ENCODE data around the gene CD99. TPM values are rescaled to one million over a fixed set of nuclear protein-coding genes. Genes with fewer than 3 reads are reported as not detected.

CD99 gene
- total and polyA plus RNA-seq, 2 experiments from 2014 or later = 505 to 975 TPM

GRCh38 chrX:2693113-2694002 is 2.3 kb downstream of the CD99 start:
- WGBS, 2 experiments (ENCODE audit: low coverage in 1 of 2, low lambda C conversion rate in 2 of 2, missing lambda C conversion rate in 2 of 2) = 6 to 9% methylated on average over 15 of the region's 15 CpGs
- H3K27ac ChIP-seq = peak overlapping the region; percentile 86
- peak overlapping the region; percentile 96 for H3K4me2 ChIP-seq (ENCODE audit: unreplicated experiment)

GRCh38 chrX:2694914-2695267 is 3.8 kb downstream of the CD99 start:
- Histone ChIP-seq H3K9me3 (ENCODE audit: low read depth) (no peaks in the 10 kb centered on the region), H2AFZ (no peak overlapping the region), H3K36me3 (ENCODE audit: low read depth) (no peaks in the 10 kb centered on the region), H3K4me3 (peak overlapping the region; percentile 87), H3K27ac (peak overlapping the region; percentile 86), H3K4me1 (ENCODE audit: insufficient read depth) (peaks cover 49% of the 10 kb centered on the region), H3F3A (ENCODE audit: insufficient read depth) (peaks cover 62% of the 10 kb centered on the region), H3K9me2 (ENCODE audit: insufficient read depth) (no peaks in the 10 kb centered on the region), H3K4me2 (ENCODE audit: unreplicated experiment) (peak overlapping the region; percentile 96), H4K20me1 (ENCODE audit: insufficient read depth) (no peaks in the 10 kb centered on the region; the same call in 1 of the 2 replicates), H3K79me2 (ENCODE audit: insufficient read depth) (peaks cover 79% of the 10 kb centered on the region), H3K9ac (peak overlapping the region; percentile 94), H3K27me3 (replicated peaks; ENCODE audit: insufficient read depth) (no peaks in the 10 kb centered on the region)
- TF ChIP-seq EZH2 (IDR thresholded peaks at IDR 0.05; ENCODE audit: insufficient read depth, poor library complexity, severe bottlenecking) = no peak
- TF ChIP-seq EZH2phosphoT487 (IDR thresholded peaks at IDR 0.05; ENCODE audit: insufficient read depth, low read depth) = no peak
- in situ Hi-C loops (cut with MboI) = no loop called here
- peak; percentile 60 for DNase-seq
- WGBS, 2 experiments (ENCODE audit: low coverage in 1 of 2, low lambda C conversion rate in 2 of 2, missing lambda C conversion rate in 2 of 2) = 10 to 12% methylated on average over 7 of the region's 7 CpGs

More at GRCh38 chrX:2693113-2694002, 2.3 kb downstream of the CD99 start:
- H3K9me3 ChIP-seq (ENCODE audit: low read depth) = no peaks in the 10 kb centered on the region
- peak; percentile 49 for DNase-seq
- H3K27me3 ChIP-seq (replicated peaks; ENCODE audit: insufficient read depth) = no peaks in the 10 kb centered on the region
- peaks cover 62% of the 10 kb centered on the region for H3F3A ChIP-seq (ENCODE audit: insufficient read depth)
- TF ChIP-seq EZH2 (IDR thresholded peaks at IDR 0.05; ENCODE audit: insufficient read depth, poor library complexity, severe bottlenecking) (no peak), EZH2phosphoT487 (IDR thresholded peaks at IDR 0.05; ENCODE audit: insufficient read depth, low read depth) (no peak)
- peak overlapping the region; percentile 94 for H3K9ac ChIP-seq
- peak overlapping the region; percentile 87 for H3K4me3 ChIP-seq
- H3K36me3 ChIP-seq (ENCODE audit: low read depth) = no peaks in the 10 kb centered on the region
- H2AFZ ChIP-seq = no peak overlapping the region
- no peaks in the 10 kb centered on the region for H3K9me2 ChIP-seq (ENCODE audit: insufficient read depth)
- in situ Hi-C loops (cut with MboI) = no loop called here
- peaks cover 47% of the 10 kb centered on the region for H3K4me1 ChIP-seq (ENCODE audit: insufficient read depth)
- H4K20me1 ChIP-seq (ENCODE audit: insufficient read depth) = no peaks in the 10 kb centered on the region; the same call in 1 of the 2 replicates
- H3K79me2 ChIP-seq (ENCODE audit: insufficient read depth) = peaks cover 64% of the 10 kb centered on the region

- 10 to 12% methylated on average over 8 of the region's 8 CpGs for WGBS, 2 experiments (ENCODE audit: low coverage in 1 of 2, low lambda C conversion rate in 2 of 2, missing lambda C conversion rate in 2 of 2)
- H3K4me2 ChIP-seq (ENCODE audit: unreplicated experiment) = peak overlapping the region; percentile 73
- H3F3A ChIP-seq (ENCODE audit: insufficient read depth) = peaks cover 61% of the 10 kb centered on the region
- in situ Hi-C loops (cut with MboI) = no loop called here
- no peaks in the 10 kb centered on the region for H3K9me3 ChIP-seq (ENCODE audit: low read depth)
- no peaks in the 10 kb centered on the region for H3K36me3 ChIP-seq (ENCODE audit: low read depth)
- no peak overlapping the region for H2AFZ ChIP-seq
- peak overlapping the region; percentile 51 for H3K4me3 ChIP-seq
- H3K4me1 ChIP-seq (ENCODE audit: insufficient read depth) = peaks cover 49% of the 10 kb centered on the region
- no peaks in the 10 kb centered on the region for H3K27me3 ChIP-seq (replicated peaks; ENCODE audit: insufficient read depth)
- TF ChIP-seq EZH2phosphoT487 (IDR thresholded peaks at IDR 0.05; ENCODE audit: insufficient read depth, low read depth) = no peak
- no peak for TF ChIP-seq EZH2 (IDR thresholded peaks at IDR 0.05; ENCODE audit: insufficient read depth, poor library complexity, severe bottlenecking)
- peak overlapping the region; percentile 67 for H3K9ac ChIP-seq
- H4K20me1 ChIP-seq (ENCODE audit: insufficient read depth) = no peaks in the 10 kb centered on the region; the same call in 1 of the 2 replicates
- no peaks in the 10 kb centered on the region for H3K9me2 ChIP-seq (ENCODE audit: insufficient read depth)
- peaks cover 98% of the 10 kb centered on the region for H3K79me2 ChIP-seq (ENCODE audit: insufficient read depth)
- peak overlapping the region; percentile 86 for H3K27ac ChIP-seq
- DNase-seq = peak; percentile 96
Observed at GRCh38 chrX:2696698-2697215, 5.7 kb downstream of the CD99 start.

DNA sequence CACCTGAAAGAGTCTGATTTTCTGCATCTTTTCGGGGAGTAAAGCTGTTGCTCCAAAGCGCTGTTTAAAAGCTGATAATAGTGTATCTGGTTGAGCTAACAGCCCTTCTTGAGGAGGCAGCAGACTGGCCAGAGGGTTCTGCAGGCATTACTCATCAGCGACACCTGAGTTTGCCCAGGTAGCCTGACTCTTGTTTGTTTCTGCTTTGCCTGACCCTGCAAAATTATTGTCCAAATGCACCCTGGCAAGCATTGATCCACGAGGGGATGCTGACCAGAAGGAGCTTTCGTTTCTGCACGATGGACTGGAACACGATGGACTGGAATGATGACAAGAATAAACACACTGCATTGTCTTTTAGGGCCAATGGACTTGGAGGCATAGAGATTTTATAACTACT is 6.2 kb downstream of the CD99 start:
- peaks cover 49% of the 10 kb centered on the region for H3K4me1 ChIP-seq (ENCODE audit: insufficient read depth)
- peak; percentile 40 for DNase-seq
- H3K9me2 ChIP-seq (ENCODE audit: insufficient read depth) = no peaks in the 10 kb centered on the region
- H3K9ac ChIP-seq = peak overlapping the region; percentile 67
- H2AFZ ChIP-seq = no peak overlapping the region
- H3K79me2 ChIP-seq (ENCODE audit: insufficient read depth) = peaks cover 98% of the 10 kb centered on the region
- H3K4me2 ChIP-seq (ENCODE audit: unreplicated experiment) = peak overlapping the region; percentile 73
- H3K27ac ChIP-seq = peak overlapping the region; percentile 86
- in situ Hi-C loops (cut with MboI) = no loop called here
- TF ChIP-seq EZH2phosphoT487 (IDR thresholded peaks at IDR 0.05; ENCODE audit: insufficient read depth, low read depth) (no peak), EZH2 (IDR thresholded peaks at IDR 0.05; ENCODE audit: insufficient read depth, poor library complexity, severe bottlenecking) (no peak)
- no peaks in the 10 kb centered on the region for H3K36me3 ChIP-seq (ENCODE audit: low read depth)
- peak overlapping the region; percentile 51 for H3K4me3 ChIP-seq
- no peaks in the 10 kb centered on the region for H3K9me3 ChIP-seq (ENCODE audit: low read depth)
- 29 to 32% methylated on average over 7 of the region's 7 CpGs for WGBS, 2 experiments (ENCODE audit: low coverage in 1 of 2, low lambda C conversion rate in 2 of 2, missing lambda C conversion rate in 2 of 2)
- H3F3A ChIP-seq (ENCODE audit: insufficient read depth) = peaks cover 56% of the 10 kb centered on the region
- H4K20me1 ChIP-seq (ENCODE audit: insufficient read depth) = no peaks in the 10 kb centered on the region; the same call in 1 of the 2 replicates
- H3K27me3 ChIP-seq (replicated peaks; ENCODE audit: insufficient read depth) = no peaks in the 10 kb centered on the region

Measured in GM23248 (cell line).